Duodenal mucosa (tissue), 2 donors: ENCODE results near the gene CACNA2D3.

Experiments used
- H3K27ac ChIP-seq: one replicate; pipeline ENCODE4 v1.7.0; 2013; ENCODE audit warnings: low read depth, low read length
- H3K27me3 ChIP-seq, 2 donors: one replicate each; pipeline ENCODE4 v1.7.0; 2013; ENCODE audit warnings: low read length in 2 of 2, control low read depth in 1 of 2; ENCODE audit not compliant: insufficient read depth in 2 of 2, control insufficient read depth in 1 of 2
- H3K36me3 ChIP-seq, 2 donors: one replicate each; pipeline ENCODE4 v1.7.0; 2013; ENCODE audit warnings: low read length in 2 of 2, control low read depth in 1 of 2; ENCODE audit not compliant: insufficient read depth in 2 of 2, control insufficient read depth in 1 of 2
- H3K4me1 ChIP-seq, 2 donors: one replicate each; pipeline ENCODE4 v1.7.0; 2013; ENCODE audit warnings: low read length in 2 of 2, control low read depth in 1 of 2; ENCODE audit not compliant: insufficient read depth in 2 of 2, control insufficient read depth in 1 of 2
- H3K4me3 ChIP-seq, 2 donors: one replicate each; pipeline ENCODE4 v1.7.0; 2013; ENCODE audit warnings: low read length in 2 of 2, low read depth in 1 of 2
- H3K9ac ChIP-seq, 2 donors: one replicate each; pipeline ENCODE4 v1.7.0; 2013; ENCODE audit warnings: low read length in 2 of 2, low read depth in 1 of 2
- H3K9me3 ChIP-seq, 2 donors: one replicate each; pipeline ENCODE4 v1.7.0; 2013; ENCODE audit warnings: low read length in 2 of 2, control low read depth in 1 of 2; ENCODE audit not compliant: control insufficient read depth in 1 of 2

Gene CACNA2D3

DNA sequence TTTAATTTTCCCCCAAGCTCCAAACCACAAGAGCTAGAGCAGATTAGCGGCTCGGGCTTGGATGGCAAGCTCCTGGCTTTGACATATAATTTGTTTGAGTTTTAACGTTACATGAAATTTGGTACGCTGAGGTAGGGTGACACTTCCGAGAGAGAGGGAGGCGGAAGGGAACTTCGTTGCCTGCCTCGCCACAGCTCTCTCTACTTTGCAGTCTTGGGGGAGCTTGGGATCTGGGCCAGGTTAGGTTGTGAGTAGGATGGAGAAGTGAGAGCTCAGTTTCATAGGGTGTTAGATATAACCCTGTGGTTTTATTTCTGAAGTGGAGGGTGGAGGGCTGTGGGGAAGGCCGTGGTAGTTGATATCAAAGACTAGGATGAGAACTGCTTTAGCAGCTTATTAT is 765.8 kb downstream of the CACNA2D3 start:
- no peaks in the 10 kb centered on the region for H3K9me3 ChIP-seq
- H3K9ac ChIP-seq: no peak overlapping the region
- no peak overlapping the region for H3K4me3 ChIP-seq
- H3K36me3 ChIP-seq: no peaks in the 10 kb centered on the region
- H3K4me1 ChIP-seq: peaks cover 10 to 19% of the 10 kb centered on the region in 2 donors
- no peaks in the 10 kb centered on the region for H3K27me3 ChIP-seq
- H3K27ac ChIP-seq: no peak overlapping the region

DNA sequence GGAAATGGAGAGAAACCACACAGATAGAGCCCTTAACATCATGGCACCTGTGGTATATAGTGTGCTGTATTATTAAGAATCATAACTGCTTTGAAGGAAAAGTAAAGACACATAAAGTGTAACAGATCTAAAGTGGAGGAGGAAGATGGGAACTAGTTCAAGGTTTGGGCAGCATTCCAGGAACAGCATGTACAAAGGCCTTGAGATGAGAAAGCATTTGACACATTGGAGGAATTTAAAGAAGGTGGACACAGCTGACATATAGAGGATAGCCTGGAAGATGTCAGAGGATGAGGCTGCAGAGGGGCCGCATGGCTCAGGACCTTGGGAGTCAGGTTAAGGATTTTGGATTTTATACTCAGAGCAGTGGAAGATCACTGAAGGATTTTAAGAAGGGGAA is 766.5 kb downstream of the CACNA2D3 start:
- H3K27ac ChIP-seq: no peak overlapping the region
- no peak overlapping the region for H3K4me3 ChIP-seq
- no peaks in the 10 kb centered on the region for H3K27me3 ChIP-seq
- H3K4me1 ChIP-seq: peaks cover 10 to 19% of the 10 kb centered on the region in 2 donors
- H3K9ac ChIP-seq: no peak overlapping the region
- H3K9me3 ChIP-seq: no peaks in the 10 kb centered on the region
- no peaks in the 10 kb centered on the region for H3K36me3 ChIP-seq

DNA sequence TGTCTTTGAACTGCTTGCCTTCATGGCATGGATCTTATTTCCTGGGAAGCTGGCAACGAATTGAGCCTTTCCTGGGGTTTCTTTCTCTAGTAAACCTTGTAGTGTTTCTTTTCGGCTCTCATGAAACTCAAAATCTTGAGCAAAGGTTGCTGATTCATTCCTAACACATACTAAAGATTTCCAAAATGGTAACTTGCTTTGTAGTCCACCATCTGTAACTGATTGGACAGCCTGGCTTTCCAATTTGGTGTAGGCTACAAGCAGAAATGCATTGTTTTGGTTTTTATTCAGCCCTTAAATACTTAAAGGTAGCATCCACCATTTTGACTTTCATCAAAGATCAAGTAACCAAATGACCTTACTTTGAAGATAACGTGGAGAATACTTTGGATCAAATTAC is 767.4 kb downstream of the CACNA2D3 start:
- no peak overlapping the region for H3K4me3 ChIP-seq
- no peaks in the 10 kb centered on the region for H3K27me3 ChIP-seq
- H3K36me3 ChIP-seq: no peaks in the 10 kb centered on the region
- H3K27ac ChIP-seq: no peak overlapping the region
- H3K9ac ChIP-seq: no peak overlapping the region
- H3K4me1 ChIP-seq: peaks cover 10 to 19% of the 10 kb centered on the region in 2 donors
- no peaks in the 10 kb centered on the region for H3K9me3 ChIP-seq

DNA sequence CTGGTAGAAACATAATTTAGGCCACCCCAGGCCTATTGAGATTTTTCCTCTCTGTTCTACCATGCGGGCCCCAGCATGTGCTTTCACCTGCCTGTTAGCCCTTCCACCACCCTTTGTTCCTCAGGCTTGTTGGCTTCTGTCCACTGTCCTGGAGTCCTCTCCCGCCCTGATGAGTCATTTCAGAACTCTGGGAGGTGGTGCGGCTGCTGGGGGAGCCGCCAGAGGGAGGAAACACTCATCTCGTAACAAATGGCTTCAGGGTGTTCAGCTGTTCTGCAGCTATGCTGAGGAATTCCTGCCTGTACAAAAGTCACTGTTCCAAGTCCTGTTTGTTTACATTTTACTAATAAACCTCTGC is 769.2 kb downstream of the CACNA2D3 start:
- no peak overlapping the region for H3K4me3 ChIP-seq
- no peak overlapping the region for H3K9ac ChIP-seq
- H3K36me3 ChIP-seq: no peaks in the 10 kb centered on the region
- H3K4me1 ChIP-seq: peaks cover 10 to 19% of the 10 kb centered on the region in 2 donors
- no peak overlapping the region for H3K27ac ChIP-seq
- H3K9me3 ChIP-seq: no peaks in the 10 kb centered on the region
- H3K27me3 ChIP-seq: no peaks in the 10 kb centered on the region

DNA sequence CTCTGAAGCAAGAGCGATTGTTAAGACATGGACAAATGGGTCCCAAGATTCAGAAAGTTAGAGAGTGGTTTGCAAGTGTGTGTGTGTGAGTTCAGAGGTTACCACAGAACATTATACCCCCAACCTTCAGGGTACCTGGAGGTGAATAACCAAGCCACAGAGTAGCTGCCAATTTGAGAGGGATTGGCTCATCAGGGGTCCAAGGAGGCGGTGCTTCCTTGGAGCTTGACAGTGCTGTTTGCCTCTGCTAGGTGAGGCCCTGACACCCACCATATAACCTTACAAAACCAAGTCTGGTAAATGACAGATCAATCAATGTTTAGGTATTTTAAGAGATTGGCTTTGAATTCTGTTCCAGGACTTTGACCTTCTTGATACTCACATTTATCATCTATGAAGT is 769.8 kb downstream of the CACNA2D3 start:
- no peak overlapping the region for H3K27ac ChIP-seq

DNA sequence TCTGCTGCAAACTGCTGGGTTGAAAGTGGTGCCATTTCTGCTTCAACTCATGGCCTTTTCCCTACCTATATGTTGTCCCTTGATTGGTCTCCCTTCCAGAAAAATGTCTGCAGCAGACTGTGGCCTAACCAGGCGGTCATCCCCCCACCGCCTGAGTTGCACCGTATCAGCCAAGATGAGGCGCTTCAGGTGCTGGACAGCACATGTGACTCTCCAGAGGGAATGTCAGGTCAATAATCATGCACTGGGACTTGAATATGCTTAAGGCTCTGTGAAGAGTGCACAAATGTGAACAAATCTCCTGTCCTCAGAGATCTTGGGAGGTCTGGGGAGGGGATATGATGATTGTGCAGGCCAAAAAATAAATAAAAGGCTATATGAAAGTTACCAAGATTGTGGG is 773.3 kb downstream of the CACNA2D3 start:
- Histone ChIP-seq H3K36me3 (no peaks in the 10 kb centered on the region), H3K27me3 (no peaks in the 10 kb centered on the region), H3K9me3 (no peaks in the 10 kb centered on the region), H3K27ac (no peak overlapping the region), H3K9ac (no peak overlapping the region), H3K4me3 (no peak overlapping the region), H3K4me1 (peaks cover 10 to 18% of the 10 kb centered on the region in 2 donors)

More for the DNA sequence above, 769.8 kb downstream of the CACNA2D3 start:
- Histone ChIP-seq H3K4me1 (peaks cover 10 to 19% of the 10 kb centered on the region in 2 donors), H3K36me3 (no peaks in the 10 kb centered on the region), H3K9me3 (no peaks in the 10 kb centered on the region), H3K9ac (no peak overlapping the region), H3K4me3 (no peak overlapping the region), H3K27me3 (no peaks in the 10 kb centered on the region)

DNA sequence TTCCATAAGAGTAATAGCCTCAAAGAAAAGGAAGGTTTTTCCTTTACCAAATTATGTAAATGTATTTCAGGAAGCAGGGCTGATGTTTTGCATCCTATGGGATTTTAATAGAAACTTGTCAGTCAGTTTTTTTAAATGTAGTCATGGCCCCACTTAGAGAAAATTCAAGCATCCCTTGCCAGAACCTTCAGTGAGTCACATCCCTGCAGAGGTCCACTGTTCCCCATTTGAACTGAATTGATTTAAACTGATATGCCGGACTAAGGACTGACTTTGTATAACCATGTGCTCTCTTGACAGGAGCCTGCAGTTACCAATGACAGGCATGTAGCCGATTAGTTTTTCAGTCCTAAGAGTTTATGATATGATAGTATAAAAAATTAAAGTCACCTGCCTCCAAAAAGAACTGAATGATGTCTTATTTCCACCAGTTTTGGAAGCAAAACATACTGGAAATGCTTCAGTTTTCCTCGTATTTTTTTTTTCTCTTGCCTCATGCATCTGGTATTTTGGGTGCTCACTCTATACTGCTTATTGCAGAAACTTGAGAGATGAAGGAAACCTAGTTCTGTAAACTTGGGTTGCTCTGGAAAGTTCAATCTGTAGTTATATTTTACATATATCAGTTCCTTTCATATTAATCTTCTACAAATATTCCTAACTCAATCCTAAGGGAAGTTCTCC is 774.8 kb downstream of the CACNA2D3 start:
- H3K4me3 ChIP-seq: no peak overlapping the region
- H3K9me3 ChIP-seq: no peaks in the 10 kb centered on the region
- H3K27me3 ChIP-seq: no peaks in the 10 kb centered on the region
- H3K27ac ChIP-seq: no peak overlapping the region
- H3K4me1 ChIP-seq: peaks cover 0 to 4% of the 10 kb centered on the region in 2 donors
- H3K9ac ChIP-seq: no peak overlapping the region
- H3K36me3 ChIP-seq: no peaks in the 10 kb centered on the region

DNA sequence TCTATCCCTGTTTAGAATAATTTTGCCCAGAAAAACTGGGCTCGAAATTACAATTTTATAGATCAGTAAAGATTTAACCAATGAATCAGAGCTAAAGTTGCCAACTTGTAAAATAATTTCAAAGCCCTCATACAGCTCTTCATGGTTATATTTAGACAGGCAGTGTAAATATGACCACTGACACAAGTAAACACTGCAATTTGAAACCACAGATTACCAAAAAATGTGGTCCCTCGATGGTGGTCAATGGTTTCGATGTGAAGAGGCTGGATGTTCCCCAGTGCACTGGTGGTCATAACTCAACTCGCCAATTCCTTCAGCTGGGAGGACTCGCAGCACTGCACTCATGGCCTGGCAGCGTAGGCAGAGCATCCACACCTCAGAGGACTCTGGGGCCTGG is 776.9 kb downstream of the CACNA2D3 start:
- H3K4me1 ChIP-seq: no peaks in the 10 kb centered on the region
- no peak overlapping the region for H3K9ac ChIP-seq
- no peaks in the 10 kb centered on the region for H3K9me3 ChIP-seq
- no peaks in the 10 kb centered on the region for H3K27me3 ChIP-seq
- no peaks in the 10 kb centered on the region for H3K36me3 ChIP-seq
- H3K4me3 ChIP-seq: no peak overlapping the region
- H3K27ac ChIP-seq: no peak overlapping the region

DNA sequence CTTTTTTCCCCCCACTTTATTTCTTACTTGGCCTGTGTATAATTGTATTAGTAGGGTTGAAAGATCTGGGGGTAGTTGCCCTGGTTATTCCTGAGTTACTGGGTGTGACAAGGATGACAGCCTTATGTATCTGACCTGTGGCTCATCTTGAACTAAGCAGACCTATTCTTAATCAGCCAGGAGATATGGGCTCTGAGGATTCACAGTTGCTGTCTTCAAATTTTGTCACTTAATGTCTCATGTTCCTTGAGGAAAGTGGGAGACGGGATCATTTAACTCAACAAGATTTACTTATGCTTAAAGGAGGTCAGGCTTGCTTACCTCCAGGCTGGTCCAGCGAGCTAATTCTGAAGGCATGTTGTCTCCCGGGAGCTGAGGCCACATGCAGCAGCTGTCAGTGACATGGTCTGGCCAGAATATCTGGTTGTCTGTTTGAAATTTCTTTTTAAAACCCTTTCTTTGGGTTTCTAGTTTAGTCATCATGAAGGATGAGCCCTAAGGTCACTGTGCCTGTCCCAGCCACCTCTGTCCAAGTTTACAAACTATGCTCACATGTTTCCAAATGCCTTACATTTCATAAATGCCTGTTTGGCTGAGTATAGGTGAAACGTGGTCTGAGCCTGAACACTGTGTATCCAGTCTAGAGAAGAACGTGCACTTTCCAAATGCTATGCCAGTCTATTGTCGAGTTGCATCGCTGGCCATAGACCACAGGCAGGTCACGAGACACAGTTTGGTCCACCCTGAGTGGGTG is 778.7 kb downstream of the CACNA2D3 start:
- H3K9ac ChIP-seq: no peak overlapping the region
- H3K27me3 ChIP-seq: no peaks in the 10 kb centered on the region
- no peaks in the 10 kb centered on the region for H3K4me1 ChIP-seq
- H3K9me3 ChIP-seq: no peaks in the 10 kb centered on the region
- H3K36me3 ChIP-seq: no peaks in the 10 kb centered on the region
- no peak overlapping the region for H3K4me3 ChIP-seq
- H3K27ac ChIP-seq: no peak overlapping the region

DNA sequence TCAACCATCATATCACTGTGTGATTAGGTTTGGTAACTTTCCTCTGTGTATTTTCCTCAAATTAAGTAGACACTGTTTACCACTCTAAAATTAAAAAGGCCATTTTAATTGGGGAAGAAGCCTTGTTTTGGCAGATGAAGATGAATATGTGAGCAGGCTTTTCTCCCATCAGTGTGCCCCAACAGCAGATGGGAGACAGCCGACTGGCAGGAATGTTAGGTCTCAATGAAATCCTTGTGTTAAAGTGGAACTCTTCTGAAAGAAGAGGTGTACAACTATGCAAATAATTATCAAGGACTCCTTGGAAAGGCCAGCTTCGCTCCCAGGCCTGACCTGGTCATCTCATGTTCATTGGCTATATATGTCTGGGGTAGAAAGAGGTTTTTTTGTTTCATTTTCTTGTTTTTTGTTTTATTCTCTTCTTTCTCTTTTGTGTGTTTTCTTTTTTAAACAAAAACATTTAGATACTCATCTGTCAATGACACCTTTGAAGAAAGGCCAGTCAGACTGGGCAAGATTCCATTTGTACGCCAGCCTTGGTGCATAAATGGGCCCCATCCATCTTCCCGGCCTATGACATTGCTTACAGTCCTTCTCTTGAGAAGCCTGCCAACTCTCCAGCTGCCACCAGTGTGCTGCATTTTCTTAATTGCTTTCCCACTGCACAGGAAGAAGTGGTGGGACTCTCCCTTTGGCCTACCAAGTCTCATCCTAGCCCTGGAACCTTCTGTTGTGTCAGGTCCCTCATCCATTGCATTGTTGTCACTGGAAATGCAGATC is 779.7 kb downstream of the CACNA2D3 start:
- Histone ChIP-seq H3K9ac (no peak overlapping the region), H3K27me3 (no peaks in the 10 kb centered on the region), H3K27ac (no peak overlapping the region), H3K36me3 (no peaks in the 10 kb centered on the region), H3K9me3 (no peaks in the 10 kb centered on the region), H3K4me3 (no peak overlapping the region), H3K4me1 (no peaks in the 10 kb centered on the region)
